Measurements from ENCODE around the gene CLDN5. TPM values are rescaled to one million over a fixed set of nuclear protein-coding genes. Genes with fewer than 3 reads are reported as not detected.

CLDN5 gene
- total RNA-seq, 4 donors from 2014 or later, result 66.3 to 362 (median 129) TPM

GRCh38 chr22:19567157-19568009, 43.2 kb upstream of the CLDN5 start:
- no peak for TF ChIP-seq CTCF (IDR thresholded peaks at IDR 0.05; ENCODE audit: low read depth)

GRCh38 chr22:19566279-19567156, 42.3 kb upstream of the CLDN5 start:
- no peak for TF ChIP-seq CTCF (IDR thresholded peaks at IDR 0.05; ENCODE audit: low read depth)

- TF ChIP-seq CTCF (IDR thresholded peaks at IDR 0.05; ENCODE audit: low read depth), result no peak
These were observed 41.4 kb upstream of the CLDN5 start for GRCh38 chr22:19565382-19566278.

- no peak for TF ChIP-seq CTCF (IDR thresholded peaks at IDR 0.05; ENCODE audit: low read depth)
These were observed 35.7 kb upstream of the CLDN5 start for GRCh38 chr22:19559956-19560355.

- no peak for TF ChIP-seq CTCF (IDR thresholded peaks at IDR 0.05; ENCODE audit: low read depth)
These were observed 35.2 kb upstream of the CLDN5 start for GRCh38 chr22:19559324-19559811.

- TF ChIP-seq CTCF (IDR thresholded peaks at IDR 0.05; ENCODE audit: low read depth), result no peak
These were observed 32.8 kb upstream of the CLDN5 start for GRCh38 chr22:19556963-19557545.
